Measurements from ENCODE around the gene RALGAPA1. TPM values are rescaled to one million over a fixed set of nuclear protein-coding genes. Genes with fewer than 3 reads are reported as not detected.
"Not testable (repeated sequence)": the region's sequence is repeated elsewhere in the genome, so short reads cannot be mapped to it uniquely, and the experiment has no call there.

RALGAPA1 gene
- total and polyA plus RNA-seq, 9 donors, result 18.0 to 99.5 (median 79.3) TPM

- Histone ChIP-seq H3K27ac (no peak overlapping the region), H3K4me1 (ENCODE audit: insufficient read depth) (no peaks in the 10 kb centered on the region), H3K4me3 (no peak overlapping the region), H3K9me3 (no peaks in the 10 kb centered on the region), H3K36me3 (no peaks in the 10 kb centered on the region), H3K27me3 (no peaks in the 10 kb centered on the region)
- WGBS, 3 donors, result 89 to 90% (median 90%) methylated on average over 11 of the region's 11 CpGs
- intact Hi-C loops (cut with DNase I), result loop anchor here in 1 of 4 donors (10.0 kb wide), 1 partner anchor 423 kb away; the partner anchor contains the start of gene NFKBIA
- DNase-seq, result no peak
- TF ChIP-seq, protein P1, sequence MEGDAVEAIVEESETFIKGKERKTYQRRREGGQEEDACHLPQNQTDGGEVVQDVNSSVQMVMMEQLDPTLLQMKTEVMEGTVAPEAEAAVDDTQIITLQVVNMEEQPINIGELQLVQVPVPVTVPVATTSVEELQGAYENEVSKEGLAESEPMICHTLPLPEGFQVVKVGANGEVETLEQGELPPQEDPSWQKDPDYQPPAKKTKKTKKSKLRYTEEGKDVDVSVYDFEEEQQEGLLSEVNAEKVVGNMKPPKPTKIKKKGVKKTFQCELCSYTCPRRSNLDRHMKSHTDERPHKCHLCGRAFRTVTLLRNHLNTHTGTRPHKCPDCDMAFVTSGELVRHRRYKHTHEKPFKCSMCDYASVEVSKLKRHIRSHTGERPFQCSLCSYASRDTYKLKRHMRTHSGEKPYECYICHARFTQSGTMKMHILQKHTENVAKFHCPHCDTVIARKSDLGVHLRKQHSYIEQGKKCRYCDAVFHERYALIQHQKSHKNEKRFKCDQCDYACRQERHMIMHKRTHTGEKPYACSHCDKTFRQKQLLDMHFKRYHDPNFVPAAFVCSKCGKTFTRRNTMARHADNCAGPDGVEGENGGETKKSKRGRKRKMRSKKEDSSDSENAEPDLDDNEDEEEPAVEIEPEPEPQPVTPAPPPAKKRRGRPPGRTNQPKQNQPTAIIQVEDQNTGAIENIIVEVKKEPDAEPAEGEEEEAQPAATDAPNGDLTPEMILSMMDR (IDR thresholded peaks at IDR 0.05), result no peak
- TF ChIP-seq EP300 (IDR thresholded peaks at IDR 0.05), result no peak
- TF ChIP-seq POLR2A (IDR thresholded peaks at IDR 0.05), result no peak
These were observed 18.8 kb upstream of the RALGAPA1 start for GRCh38 chr14:35827678-35828472.

DNA sequence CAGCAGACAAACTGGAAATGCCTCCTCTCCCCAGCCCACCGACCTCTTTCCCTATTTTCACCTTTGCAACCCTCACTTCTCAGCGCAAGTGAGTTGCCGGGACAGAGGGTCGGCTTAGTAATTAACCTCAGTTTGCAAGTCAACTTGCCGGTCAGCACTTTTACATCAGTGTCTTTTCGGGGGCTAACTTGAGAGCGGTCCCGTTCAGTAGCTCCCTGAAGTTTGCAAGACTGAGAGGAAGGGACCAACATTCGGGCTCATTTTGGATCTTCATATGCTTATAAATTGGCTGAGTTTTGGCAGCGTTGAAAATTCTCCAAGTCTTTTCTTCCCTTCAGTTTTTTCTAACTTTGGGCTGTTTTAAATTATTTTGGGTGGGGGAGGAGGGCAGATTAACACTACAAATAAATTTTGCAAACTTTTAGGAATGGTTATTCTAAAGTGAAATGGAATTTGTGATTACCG lies 17.9 kb upstream of the RALGAPA1 start:
- WGBS, 3 donors, result 2% methylated on average over 11 of the region's 11 CpGs
- intact Hi-C loops (cut with DNase I), result loop anchor here in 1 of 4 donors (10.0 kb wide), 1 partner anchor 422 kb away; the partner anchor contains the start of gene NFKBIA

DNA sequence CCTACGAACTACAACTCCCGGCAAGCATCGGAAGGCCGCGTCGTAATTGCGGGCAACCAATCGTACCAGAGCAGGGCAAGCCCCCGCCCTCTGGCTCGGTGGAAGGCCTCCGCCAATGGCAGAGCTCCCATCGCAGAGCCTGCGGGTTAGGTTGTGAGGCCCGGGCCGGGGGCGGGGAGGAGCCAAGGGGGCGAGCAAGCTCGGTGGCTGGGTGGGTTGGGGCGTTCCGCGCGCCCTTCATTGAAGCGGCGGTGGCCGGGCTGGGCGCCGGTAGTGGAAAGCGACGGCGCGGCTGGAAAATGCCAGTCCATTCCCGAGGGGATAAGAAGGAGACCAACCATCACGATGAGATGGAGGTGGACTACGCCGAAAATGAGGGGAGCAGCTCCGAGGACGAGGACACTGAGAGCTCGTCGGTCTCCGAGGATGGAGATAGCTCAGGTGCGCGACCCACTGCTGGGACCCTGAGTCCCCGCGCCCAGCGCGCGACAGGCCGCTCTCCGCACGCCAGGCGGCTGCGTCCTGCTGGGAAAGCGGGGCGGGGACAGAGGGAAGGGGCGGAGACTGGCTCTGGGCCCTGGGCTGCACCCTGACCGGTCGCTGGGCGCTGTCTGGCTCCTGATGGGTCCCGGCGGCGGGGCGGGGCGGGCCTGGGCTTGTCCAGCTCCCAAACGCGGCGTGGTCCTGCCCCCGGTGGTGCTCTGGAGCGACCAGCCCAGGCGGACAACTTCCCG lies 17.3 kb upstream of the RALGAPA1 start, which contains the start of gene BRMS1L:
Gene BRMS1L, plus strand, starts transcription at position 121 of the 734 bp plus-strand sequence. Its CDS starts 179 bp downstream, at position 300.
- DNase-seq, result peak; percentile 97 to 98 (median 98)
- Histone ChIP-seq H3K4me1 (ENCODE audit: insufficient read depth) (no peaks in the 10 kb centered on the region), H3K36me3 (no peaks in the 10 kb centered on the region), H3K9me3 (no peaks in the 10 kb centered on the region), H3K27ac (peak within 1 kb of the TSS; percentile 95 to 100), H3K4me3 (peak within 1 kb of the TSS; percentile 98), H3K27me3 (no peaks in the 10 kb centered on the region)
- intact Hi-C loops (cut with DNase I), result loop anchor here in 1 of 4 donors (10.0 kb wide), 1 partner anchor 422 kb away; the partner anchor contains the start of gene NFKBIA
- WGBS, 3 donors, result 0% methylated on average over 44 to 70 of the region's 70 CpGs
- TF ChIP-seq, protein P1 (IDR thresholded peaks at IDR 0.05), result peak in 1 of 3 donors; percentile 35
- TF ChIP-seq EP300 (IDR thresholded peaks at IDR 0.05), result no peak
- TF ChIP-seq POLR2A (IDR thresholded peaks at IDR 0.05), result peak; percentile 95

More for the DNA sequence above, 17.9 kb upstream of the RALGAPA1 start:
- Histone ChIP-seq H3K36me3 (no peaks in the 10 kb centered on the region), H3K27me3 (no peaks in the 10 kb centered on the region), H3K4me1 (ENCODE audit: insufficient read depth) (no peaks in the 10 kb centered on the region), H3K9me3 (no peaks in the 10 kb centered on the region), H3K4me3 (peak overlapping the region; percentile 98), H3K27ac (peak overlapping the region; percentile 95 to 100)
- DNase-seq, result no peak
- TF ChIP-seq EP300 (IDR thresholded peaks at IDR 0.05), result no peak
- TF ChIP-seq POLR2A (IDR thresholded peaks at IDR 0.05), result no peak
- TF ChIP-seq, protein P1 (IDR thresholded peaks at IDR 0.05), result no peak

GRCh38 chr14:35825968-35826217 lies 16.8 kb upstream of the RALGAPA1 start:
- Histone ChIP-seq H3K9me3 (no peaks in the 10 kb centered on the region), H3K27me3 (no peaks in the 10 kb centered on the region), H3K4me3 (peak overlapping the region; percentile 98), H3K27ac (peak overlapping the region in 1 of 2 donors; percentile 100), H3K36me3 (no peaks in the 10 kb centered on the region), H3K4me1 (ENCODE audit: insufficient read depth) (no peaks in the 10 kb centered on the region)
- intact Hi-C loops (cut with DNase I), result loop anchor here in 1 of 4 donors (10.0 kb wide), 1 partner anchor 421 kb away; the partner anchor contains the start of gene NFKBIA
- 0 to 1% (median 1%) methylated on average over 6 of the region's 6 CpGs for WGBS, 3 donors
- no peak for DNase-seq
- TF ChIP-seq, protein P1 (IDR thresholded peaks at IDR 0.05), result no peak
- no peak for TF ChIP-seq POLR2A (IDR thresholded peaks at IDR 0.05)
- no peak for TF ChIP-seq EP300 (IDR thresholded peaks at IDR 0.05)

GRCh38 chr14:35824446-35825165 lies 15.5 kb upstream of the RALGAPA1 start:
- not testable (repeated sequence) for H3K9me3 ChIP-seq
- intact Hi-C loops (cut with DNase I), result loop anchor here in 1 of 4 donors (10.0 kb wide), 1 partner anchor 420 kb away; the partner anchor contains the start of gene NFKBIA

More at GRCh38 chr14:35824446-35825165, 15.5 kb upstream of the RALGAPA1 start:
- H3K36me3 ChIP-seq; H3K4me1 ChIP-seq (ENCODE audit: insufficient read depth); H3K27me3 ChIP-seq; H3K4me3 ChIP-seq; H3K27ac ChIP-seq; DNase-seq: not testable (repeated sequence)
- WGBS, 3 donors, result 78 to 85% methylated on average over 6 to 35 of the region's 55 CpGs; no CpG with 5 or more reads in 1 of the 3 donors
